ENCODE results near the gene KIF2C. TPM values are rescaled to one million over a fixed set of nuclear protein-coding genes. Genes with fewer than 3 reads are reported as not detected.

KIF2C gene
- total and polyA plus RNA-seq, 2 of the 4 experiments (the other 2 are of a cell fraction), result 31.6 to 45.0 TPM

GRCh38 chr1:44759077-44759476, 19.4 kb downstream of the KIF2C start:
- H2BK15ac ChIP-seq (ENCODE audit: low read depth, low read length), result no peak overlapping the region
- no TSS peak for BruUV-seq (replicated peaks)
- H3K9me3 ChIP-seq (ENCODE audit: control insufficient read depth, insufficient read depth, low read length), result no peaks in the 10 kb centered on the region
- CTCF ChIA-PET, result no interaction called here
- in situ Hi-C loops (cut with MboI; ENCODE audit: low sequenced_read_pairs) (no loop called here), intact Hi-C loops (cut with micrococcal nuclease) (no loop called here), dilution Hi-C loops (cut with HindIII; ENCODE audit: low sequenced_read_pairs, unreplicated experiment) (no loop called here)
- H4K20me1 ChIP-seq (ENCODE audit: insufficient read depth, low read length), result no peaks in the 10 kb centered on the region
- no peaks in the 10 kb centered on the region for H3K27me3 ChIP-seq (ENCODE audit: control insufficient read depth, insufficient read depth, low read length)
- no peak overlapping the region for H2AFZ ChIP-seq (replicated peaks; ENCODE audit: low read length, poor library complexity)
- H3K4me2 ChIP-seq (ENCODE audit: low read depth, low read length), result no peak overlapping the region
- no peak overlapping the region for H3K9ac ChIP-seq (ENCODE audit: low read depth, low read length)
- no peak for TF ChIP-seq SMC3 (IDR thresholded peaks at IDR 0.05; ENCODE audit: low read depth, low read length)
- no peak for TF ChIP-seq MAZ (IDR thresholded peaks at IDR 0.05; ENCODE audit: borderline replicate concordance, low read depth, low read length)
- TF ChIP-seq FOS (IDR thresholded peaks at IDR 0.05; ENCODE audit: low read depth, low read length), result no peak
- TF ChIP-seq MAFK (IDR thresholded peaks at IDR 0.05; ENCODE audit: low read depth, low read length), result no peak
- TF ChIP-seq USF2 (IDR thresholded peaks at IDR 0.05; ENCODE audit: low read depth, low read length), result no peak
- TF ChIP-seq BHLHE40 (IDR thresholded peaks at IDR 0.05; ENCODE audit: low read depth, low read length), result no peak
- TF ChIP-seq CEBPB (IDR thresholded peaks at IDR 0.05; ENCODE audit: low read depth, low read length), result no peak
- no peak for TF ChIP-seq NFE2L2 (IDR thresholded peaks at IDR 0.05; ENCODE audit: low read depth, low read length)
- H3K9me1 ChIP-seq (ENCODE audit: insufficient read depth, low read length), result no peaks in the 10 kb centered on the region; the same call in 1 of the 2 replicates
- ATAC-seq (ENCODE audit: low read depth), result no peak
- no peak overlapping the region for H2BK20ac ChIP-seq (ENCODE audit: low read depth, low read length)
- POLR2A ChIA-PET (ENCODE audit: unreplicated experiment), result no interaction called here
- no peak overlapping the region for H3K23ac ChIP-seq (ENCODE audit: low read depth, low read length)
- peaks cover 36% of the 10 kb centered on the region for H3K36me3 ChIP-seq (ENCODE audit: control insufficient read depth, insufficient read depth, low read length)
- no peak overlapping the region for H4K5ac ChIP-seq (ENCODE audit: low read depth, low read length)
- peaks cover 4 to 17% of the 10 kb centered on the region in 2 experiments for H3K79me1 ChIP-seq (ENCODE audit: low read depth in 1 of 2, low read length in 2 of 2)
- H3K56ac ChIP-seq (ENCODE audit: extremely low read depth, insufficient read depth, low read length), result no peak overlapping the region
- no peak overlapping the region for H4K8ac ChIP-seq (ENCODE audit: low read depth in 2 of 2, low read length in 2 of 2)
- H3K4me3 ChIP-seq (ENCODE audit: insufficient read depth, low read depth, low read length), result no peak overlapping the region
- no peak for DNase-seq
- H4K91ac ChIP-seq (ENCODE audit: insufficient read depth, low read depth, low read length), result no peak overlapping the region
- no peak overlapping the region for H3K18ac ChIP-seq (ENCODE audit: low read depth, low read length)
- 96% methylated on average over 7 of the region's 11 CpGs; no CpG with 5 or more reads in 1 of the 2 experiments for WGBS, 2 experiments (ENCODE audit: extremely low coverage in 2 of 2, insufficient read length in 1 of 2)
- H2AK9ac ChIP-seq (replicated peaks; ENCODE audit: low read depth, low read length, poor library complexity), result no peak overlapping the region
- no peaks in the 10 kb centered on the region for H3K4me1 ChIP-seq (ENCODE audit: control insufficient read depth, insufficient read depth, low read length)
- no peak overlapping the region for H3K4ac ChIP-seq (ENCODE audit: low read depth, low read length)
- no peak overlapping the region for H2BK5ac ChIP-seq (ENCODE audit: low read depth, low read length, poor library complexity, severe bottlenecking)
- H2AK5ac ChIP-seq (ENCODE audit: low read depth, low read length), result no peak overlapping the region
- no peak overlapping the region for H3K14ac ChIP-seq (replicated peaks; ENCODE audit: low read depth, low read length)
- H3K27ac ChIP-seq (ENCODE audit: insufficient read depth, low read length), result no peak overlapping the region
- H2BK120ac ChIP-seq (ENCODE audit: low read depth, low read length), result no peak overlapping the region

Data from IMR-90 (cell line).